HG03442 (cell line): Measurements from ENCODE around the gene ATP5MC2.
"Not testable (repeated sequence)": the region's sequence is repeated elsewhere in the genome, so short reads cannot be mapped to it uniquely, and the experiment has no call there.

ENCODE experiments used
- ATAC-seq: cut with Tn5 transposase; IDR thresholded peaks from one replicate; pipeline ENCODE4 v1.9.1; 2021; ENCODE audit warnings: mild to moderate bottlenecking, moderate library complexity; ENCODE audit not compliant: unreplicated experiment

ATP5MC2 gene

DNA sequence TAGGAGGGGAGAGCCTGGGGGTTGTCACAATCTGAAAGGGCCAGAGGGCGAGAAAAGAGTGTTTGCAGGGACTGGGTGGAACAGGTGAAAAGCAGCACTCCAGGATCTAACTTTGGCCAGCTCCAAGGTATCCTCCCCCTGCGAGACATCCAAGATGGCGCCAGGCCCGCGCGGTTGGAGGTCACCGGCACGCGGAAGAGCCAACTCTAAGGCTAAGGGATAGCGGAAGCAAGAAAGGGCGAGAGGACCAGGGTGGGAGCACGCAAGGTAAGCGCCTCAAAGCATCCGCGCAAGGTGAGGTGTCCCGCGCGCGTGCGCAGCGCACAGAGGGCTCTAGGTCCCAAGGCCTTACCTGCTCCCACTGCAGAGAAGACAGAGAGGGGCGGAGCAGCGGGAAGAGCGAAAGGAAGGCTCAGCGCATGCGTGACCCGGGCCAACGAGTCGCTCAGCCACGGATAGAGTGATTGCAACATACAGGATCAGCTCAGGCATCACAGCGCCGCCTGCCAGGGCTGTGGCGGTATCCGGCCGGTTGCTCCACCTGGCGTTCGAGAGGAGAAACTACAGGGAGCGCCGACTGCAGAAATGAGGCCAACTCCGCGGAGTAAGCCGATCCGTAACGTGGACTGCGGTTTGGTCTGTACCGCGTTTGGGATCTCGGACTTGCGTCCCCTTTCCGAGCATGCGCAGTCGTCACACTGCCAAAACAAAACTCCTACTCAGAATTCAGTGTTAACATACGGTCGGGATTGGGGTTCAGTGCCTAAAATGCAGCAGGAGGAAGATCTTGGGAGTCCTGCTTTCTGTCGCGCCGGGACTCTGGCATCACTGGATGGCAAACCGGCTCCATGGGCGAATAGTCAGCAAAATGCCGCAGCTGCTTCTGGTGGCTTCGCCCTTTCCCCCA, at the start of gene ATP5MC2:
ATP5MC2 (minus strand) TSS at position 383 of the 907 bp plus-strand sequence. CDS start 3,469 bp downstream, outside the sequence.
- ATAC-seq: peak; percentile 95

- ATAC-seq: no peak
Measured at GRCh38 chr12:53722450-53723041, 46.7 kb upstream of the ATP5MC2 start.

DNA sequence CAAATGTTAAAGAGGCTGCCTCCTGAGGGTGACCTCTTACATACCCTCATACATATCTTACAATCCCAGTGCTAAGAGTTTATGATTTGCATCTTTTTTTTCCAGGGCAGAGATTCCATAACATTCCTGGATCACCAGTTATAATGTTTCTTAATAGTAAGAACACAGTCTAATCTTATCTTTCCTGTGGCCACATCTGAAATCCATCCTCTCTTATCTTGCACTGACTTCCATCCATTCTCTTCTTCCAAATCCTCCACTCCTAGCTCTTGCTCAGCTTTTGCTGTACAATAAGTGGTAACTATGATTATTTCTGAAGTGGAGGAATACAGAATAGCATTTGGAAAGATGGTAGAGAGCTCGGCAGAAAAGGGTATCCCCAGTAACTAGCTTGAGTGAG, 45.1 kb upstream of the ATP5MC2 start:
- no peak for ATAC-seq

DNA sequence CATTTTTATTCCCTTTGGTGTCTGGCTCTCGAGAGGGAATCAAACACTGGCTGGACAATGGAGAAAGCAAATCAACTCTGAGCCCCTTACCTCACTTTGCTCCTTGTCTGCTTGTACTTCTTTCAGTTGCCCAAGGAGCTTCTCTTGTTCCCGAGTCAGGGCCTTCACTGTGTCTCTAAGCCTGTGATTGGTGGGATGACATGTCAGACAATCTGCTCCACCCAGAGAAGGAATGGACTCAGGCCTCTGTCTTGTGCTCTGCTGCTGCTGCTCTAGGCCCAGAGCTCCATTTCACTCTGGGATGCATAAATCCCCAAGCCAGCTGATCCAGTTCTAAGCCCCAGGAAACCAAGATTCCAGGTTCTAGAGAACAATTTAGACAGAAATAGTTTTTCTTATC, 43.8 kb upstream of the ATP5MC2 start:
- no peak for ATAC-seq

DNA sequence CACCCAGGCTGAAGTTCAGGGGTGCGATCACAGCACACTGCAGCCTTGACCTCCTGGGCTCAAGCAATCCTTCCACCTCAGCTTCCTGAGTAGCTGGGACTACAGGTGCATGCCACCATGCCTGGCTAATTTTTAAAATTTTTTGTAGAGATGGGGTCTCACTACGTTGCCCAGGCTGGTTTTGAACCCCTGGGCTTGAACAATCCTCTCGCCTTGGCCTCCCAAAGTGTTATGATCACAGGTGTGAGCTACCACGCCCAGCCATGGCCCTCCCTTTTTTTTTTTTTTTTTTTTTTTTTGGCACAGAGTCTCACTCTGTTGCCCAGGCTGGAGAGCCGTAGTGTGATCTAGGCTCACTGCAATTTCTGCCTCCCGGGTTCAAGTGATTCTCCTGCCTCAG, 42.7 kb upstream of the ATP5MC2 start:
- ATAC-seq: not testable (repeated sequence)

- ATAC-seq: no peak
Measured at GRCh38 chr12:53717319-53717718, 41.4 kb upstream of the ATP5MC2 start.

DNA sequence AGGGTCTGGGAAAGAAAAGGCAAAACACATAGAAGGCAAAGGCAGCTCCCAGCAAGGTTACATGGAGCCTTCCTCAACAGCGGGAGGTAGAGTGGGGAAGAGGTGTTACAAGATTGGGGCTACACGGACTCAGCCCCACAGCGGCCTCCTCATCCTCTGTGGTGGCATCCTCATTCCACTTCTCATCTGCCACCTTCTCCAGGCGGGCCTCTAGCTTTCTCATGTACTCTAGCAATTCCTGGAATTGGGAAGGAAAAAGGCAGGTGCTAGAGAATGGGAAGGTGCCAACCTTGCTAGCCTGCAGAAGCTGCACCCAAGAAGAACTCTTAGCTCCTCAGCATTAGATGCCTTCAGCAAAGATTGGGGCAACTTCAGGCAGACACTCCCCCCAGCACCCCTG, 38.1 kb upstream of the ATP5MC2 start:
- ATAC-seq: no peak

DNA sequence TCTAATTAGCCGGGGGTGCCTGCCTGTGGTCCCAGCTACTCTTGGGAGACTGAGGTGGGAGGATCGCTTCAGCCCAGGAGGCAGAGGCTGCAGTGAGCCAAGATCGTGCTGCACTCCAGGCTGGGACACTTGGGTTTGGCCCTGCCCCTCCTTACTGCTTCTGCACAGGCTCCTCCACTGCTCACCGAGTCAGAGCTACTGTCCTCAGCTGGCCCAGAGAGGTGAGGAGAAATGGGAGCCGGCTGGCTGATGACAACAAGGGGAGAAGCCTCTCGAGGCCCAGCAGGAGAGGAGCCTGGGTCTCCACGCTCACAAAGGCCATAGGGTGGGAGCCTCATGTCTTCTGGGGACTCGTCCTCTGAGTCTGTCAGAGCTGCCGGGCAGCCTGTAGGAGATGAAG, 37.6 kb upstream of the ATP5MC2 start:
- no peak for ATAC-seq

GRCh38 chr12:53712059-53712643, 36.3 kb upstream of the ATP5MC2 start:
- ATAC-seq: no peak

DNA sequence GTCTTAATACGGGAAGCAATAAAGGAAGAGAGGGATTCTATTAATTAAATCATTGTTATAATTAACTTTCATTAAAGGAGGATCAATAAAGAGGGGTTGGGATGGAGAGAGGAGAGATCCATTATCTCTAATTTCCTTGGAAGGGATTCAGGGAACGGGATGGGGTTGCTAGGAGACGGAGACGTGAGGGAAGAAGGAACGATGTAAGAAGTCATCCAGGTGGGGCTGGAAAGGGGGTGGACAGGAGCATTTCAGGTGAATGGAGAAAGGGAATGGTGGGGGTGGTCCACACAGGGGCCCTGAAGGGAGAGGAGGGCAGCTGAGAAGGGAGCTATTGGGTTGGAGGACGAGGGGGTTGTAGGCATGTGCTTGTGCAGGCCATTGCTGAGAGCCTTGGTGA, 34.2 kb upstream of the ATP5MC2 start:
- ATAC-seq: no peak

DNA sequence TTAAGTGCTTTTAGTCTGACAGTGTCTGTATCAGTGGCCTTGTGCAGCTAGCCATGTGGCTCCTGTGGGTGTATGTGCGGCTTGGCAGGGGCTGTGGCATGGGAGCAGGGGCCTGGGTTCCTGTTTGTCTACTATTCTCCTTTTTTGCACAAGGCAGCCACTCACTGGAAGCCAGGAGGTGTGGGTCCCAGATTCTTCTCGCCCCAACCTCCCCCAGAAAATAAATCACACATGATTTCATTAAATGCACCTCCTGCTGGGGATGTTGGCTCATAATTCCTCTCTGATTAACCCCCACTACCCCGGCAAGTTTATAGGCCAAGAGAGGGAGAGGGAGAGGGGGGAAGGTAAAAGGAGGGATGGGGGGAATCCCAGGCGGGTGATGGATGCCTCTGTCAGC, 33.8 kb upstream of the ATP5MC2 start:
- no peak for ATAC-seq

DNA sequence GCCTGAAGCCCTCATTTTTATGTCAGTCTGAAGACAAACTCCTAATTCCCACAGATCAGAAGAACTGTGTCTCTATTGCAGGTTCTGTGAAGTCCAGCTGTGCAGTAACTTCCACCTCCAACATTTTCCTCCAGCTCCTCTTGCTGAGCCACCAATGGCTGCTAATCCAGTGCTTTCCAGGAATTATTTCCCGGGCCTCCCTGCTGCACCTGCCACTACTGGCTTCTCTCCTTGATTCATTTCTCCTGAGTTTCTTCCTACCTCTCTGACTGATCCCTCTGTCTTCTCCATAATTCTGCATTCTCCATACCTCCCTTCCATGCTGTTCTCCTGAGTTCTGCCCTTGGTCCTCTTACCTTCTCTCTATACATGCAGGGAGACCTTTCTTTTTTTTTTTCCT, 30.2 kb upstream of the ATP5MC2 start:
- no peak for ATAC-seq

DNA sequence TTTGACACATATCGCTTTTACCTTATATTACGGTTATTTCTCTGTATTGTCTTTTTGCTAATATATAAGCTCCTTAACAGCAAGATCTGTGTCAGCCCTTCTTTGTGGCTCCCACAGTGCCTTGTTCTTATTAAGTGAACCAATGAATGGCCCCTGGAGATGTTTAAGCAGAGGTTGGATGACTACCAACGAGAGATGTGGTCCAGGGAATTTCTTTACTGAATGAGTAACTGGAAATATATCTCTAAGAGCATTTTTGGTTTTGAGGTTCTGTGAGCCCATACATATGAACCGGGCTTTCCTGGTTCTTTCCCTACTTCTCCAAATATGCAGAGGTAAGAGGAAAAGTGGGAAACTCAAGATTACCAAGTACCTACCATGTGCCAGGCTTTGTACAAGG, 27.9 kb upstream of the ATP5MC2 start:
- no peak for ATAC-seq

DNA sequence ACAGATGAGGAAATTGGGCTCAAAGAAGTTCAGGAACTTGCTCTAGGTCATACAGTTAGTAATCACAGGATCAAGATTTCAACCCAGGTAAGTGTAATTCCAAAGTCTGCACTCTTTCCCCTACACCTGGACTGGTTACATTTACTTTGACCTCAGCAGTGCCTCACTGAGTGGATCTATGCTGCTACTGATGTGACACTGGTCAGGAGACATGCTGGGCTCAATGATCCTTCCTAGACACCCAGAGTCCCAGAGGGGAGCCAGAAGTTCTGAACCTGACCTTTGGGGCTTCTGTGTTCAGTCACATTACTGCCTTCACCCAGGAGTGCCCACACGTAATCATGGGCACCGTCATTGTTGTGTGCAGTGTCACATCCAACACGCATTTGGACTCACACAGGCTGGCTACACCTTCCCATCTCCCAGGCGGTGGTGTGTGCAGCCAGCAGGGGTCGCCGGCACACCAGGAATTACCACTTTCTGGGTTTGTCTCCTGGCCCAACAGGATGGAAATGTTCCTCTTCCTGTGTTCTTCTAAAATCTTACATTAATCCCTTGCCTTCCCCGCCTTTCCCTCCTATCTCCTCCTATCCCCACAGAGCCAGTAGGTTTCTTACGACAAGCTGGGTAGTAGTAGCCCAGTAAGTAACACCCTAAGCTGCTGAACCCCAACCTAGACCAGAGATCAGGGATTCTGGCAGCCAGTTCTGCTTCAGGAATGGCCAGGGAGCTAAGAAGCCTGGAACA, 25.8 kb upstream of the ATP5MC2 start:
- ATAC-seq: peak; percentile 64

- no peak for ATAC-seq
Measured at GRCh38 chr12:53700567-53700966, 24.7 kb upstream of the ATP5MC2 start.

DNA sequence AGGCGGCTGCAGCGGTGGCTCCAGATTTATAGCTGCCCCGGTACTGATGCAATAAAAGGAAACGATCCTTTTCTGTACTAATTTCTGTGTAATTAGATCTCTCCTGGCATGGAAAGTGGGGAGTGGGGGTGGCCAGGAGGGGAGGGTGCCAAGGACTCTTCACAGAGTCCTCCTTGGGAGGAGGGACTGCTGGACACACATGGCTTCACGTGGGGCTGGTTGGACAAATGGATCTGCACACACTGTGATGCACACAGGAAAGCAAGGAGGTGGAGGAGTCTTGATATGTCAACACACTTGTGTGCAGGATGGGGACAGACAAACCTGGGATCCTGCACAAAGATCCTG, 23.8 kb upstream of the ATP5MC2 start:
- ATAC-seq: no peak

- ATAC-seq: no peak
Measured at GRCh38 chr12:53698948-53699677, 23.2 kb upstream of the ATP5MC2 start.

DNA sequence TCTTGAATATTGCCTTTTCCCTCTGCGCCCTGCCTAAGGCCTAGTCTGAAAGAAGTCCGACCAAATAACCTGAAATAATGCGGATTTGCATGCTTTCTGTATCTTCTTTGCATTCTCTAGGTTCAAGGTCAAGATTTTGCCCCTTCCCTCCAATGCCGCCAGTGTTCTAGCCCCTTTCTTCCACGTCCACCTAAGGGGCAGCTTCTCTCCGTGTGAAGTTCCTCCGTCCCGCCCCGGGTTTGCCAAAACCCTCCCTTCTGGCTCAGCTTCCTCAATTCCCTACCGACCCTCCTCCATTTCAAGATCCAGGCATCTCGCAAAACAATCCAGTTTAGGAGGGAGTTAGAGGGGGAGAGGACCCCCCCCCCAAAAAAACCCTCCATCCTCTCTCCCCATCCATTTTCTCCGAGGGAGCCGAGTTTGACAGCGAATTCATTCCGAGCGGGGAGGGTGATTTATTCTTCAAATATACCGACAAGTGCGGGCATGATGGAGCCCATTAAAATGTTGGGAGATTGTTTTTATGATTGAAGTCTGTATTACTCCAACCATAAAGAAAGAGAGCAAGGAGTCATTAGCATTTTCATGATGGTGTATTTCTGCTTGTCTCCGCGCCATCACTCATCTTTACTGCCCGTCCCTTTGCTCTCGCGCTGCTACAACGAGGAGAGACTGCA, 20.9 kb upstream of the ATP5MC2 start:
- ATAC-seq: no peak

DNA sequence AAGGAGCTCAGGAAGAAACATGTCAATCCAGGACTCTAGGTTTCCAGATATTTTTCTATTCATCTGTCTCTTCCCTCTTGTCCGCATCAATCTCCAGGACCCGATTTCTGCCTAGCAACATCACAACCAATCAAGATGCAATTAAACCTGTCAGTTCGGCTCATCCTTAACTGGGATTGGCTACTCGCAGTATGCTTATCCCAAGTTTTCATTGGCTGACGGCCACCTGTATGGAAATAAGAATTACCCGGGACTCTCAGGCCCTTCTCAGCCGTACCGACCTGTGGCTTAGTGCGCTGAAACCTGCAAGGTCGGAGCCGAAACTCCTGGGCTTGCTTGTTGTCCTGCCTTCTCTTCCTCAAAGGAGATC, 20.4 kb upstream of the ATP5MC2 start:
- ATAC-seq: no peak
